A549 (cell line): ENCODE data around the gene LDLRAD4.

Experiments
- EP300 ChIP-seq, 2 experiments: fragments of >200 bp; sonication (Bioruptor Twin); formaldehyde crosslinking; IDR thresholded peaks; 2 replicates in 1 of 2; 3 replicates in 1 of 2; pipeline ENCODE4 v1.6.1; 2016 to 2017
- JUN ChIP-seq, 2 experiments: fragments of >200 bp; sonication (Bioruptor Twin); formaldehyde crosslinking; IDR thresholded peaks; 2 replicates in 1 of 2; 3 replicates in 1 of 2; pipeline ENCODE4 v1.6.1; 2016 to 2017
- MYC ChIP-seq: IDR thresholded peaks from 2 replicates; pipeline ENCODE4 v1.6.1; 2012; ENCODE audit warnings: mild to moderate bottlenecking, inconsistent platforms, low read length, improper control_type of control experiment, borderline replicate concordance
- RFX5 ChIP-seq: fragments of 450-650 bp; IDR thresholded peaks from 2 replicates; pipeline ENCODE4 v1.7.1; 2014; ENCODE audit warnings: antibody characterized with exemption, mild to moderate bottlenecking, moderate library complexity
- ZFP36 ChIP-seq: fragments of 450-650 bp; IDR thresholded peaks from 2 replicates; pipeline ENCODE4 v1.6.1; 2014; ENCODE audit warnings: borderline replicate concordance; ENCODE audit not compliant: partially characterized antibody
- TF ChIP-seq, protein P1 (sequence below): fragments of 200-600 bp; sonication (generic); IDR thresholded peaks from 2 replicates; pipeline ENCODE4 v1.6.1; 2016; ENCODE audit warnings: antibody characterized with exemption, mild to moderate bottlenecking, moderate library complexity
- TF ChIP-seq, protein P2 (sequence below): IDR thresholded peaks from 2 replicates; pipeline ENCODE4 v1.6.1; 2012
- TF ChIP-seq, protein P3 (sequence below): fragments of >200 bp; sonication (Bioruptor Twin); formaldehyde crosslinking; IDR thresholded peaks from 3 replicates; pipeline ENCODE4 v1.5.1; 2016
- TF ChIP-seq, protein P4 (sequence below): fragments of 450-650 bp; IDR thresholded peaks from 2 replicates; pipeline ENCODE4 v1.6.1; 2014; ENCODE audit warnings: antibody characterized with exemption

DNA sequence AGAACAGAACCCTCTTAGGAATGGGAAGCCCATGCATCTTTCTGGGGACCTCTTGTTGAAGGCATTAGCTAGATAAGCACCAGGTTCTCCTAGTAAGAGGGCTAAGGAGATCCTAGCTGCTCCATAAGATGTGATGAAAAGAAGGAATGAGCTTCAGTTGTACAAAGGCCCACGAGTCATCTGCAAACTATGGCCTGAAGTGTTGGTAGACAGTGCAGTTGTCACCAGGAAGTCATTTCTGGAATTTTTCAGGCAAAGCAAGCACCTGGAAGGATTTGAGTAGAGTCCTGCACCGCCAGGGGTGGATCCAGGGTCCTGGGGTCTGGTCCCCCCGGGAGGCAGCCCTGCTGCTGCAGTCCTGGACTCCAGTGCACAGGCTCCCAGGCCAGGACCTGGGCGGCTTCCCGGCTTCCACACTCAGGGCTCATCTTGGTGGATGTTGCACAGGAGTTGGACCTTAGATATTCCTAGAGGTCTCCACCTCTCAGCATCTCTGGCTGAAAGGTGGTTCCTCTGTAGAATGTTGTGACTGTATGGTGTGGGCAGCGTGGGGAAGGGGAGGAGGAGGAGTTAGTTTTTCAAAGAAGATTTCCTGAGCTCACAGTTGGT lies 85.3 kb downstream of the LDLRAD4 start:
- TF ChIP-seq, protein P1, sequence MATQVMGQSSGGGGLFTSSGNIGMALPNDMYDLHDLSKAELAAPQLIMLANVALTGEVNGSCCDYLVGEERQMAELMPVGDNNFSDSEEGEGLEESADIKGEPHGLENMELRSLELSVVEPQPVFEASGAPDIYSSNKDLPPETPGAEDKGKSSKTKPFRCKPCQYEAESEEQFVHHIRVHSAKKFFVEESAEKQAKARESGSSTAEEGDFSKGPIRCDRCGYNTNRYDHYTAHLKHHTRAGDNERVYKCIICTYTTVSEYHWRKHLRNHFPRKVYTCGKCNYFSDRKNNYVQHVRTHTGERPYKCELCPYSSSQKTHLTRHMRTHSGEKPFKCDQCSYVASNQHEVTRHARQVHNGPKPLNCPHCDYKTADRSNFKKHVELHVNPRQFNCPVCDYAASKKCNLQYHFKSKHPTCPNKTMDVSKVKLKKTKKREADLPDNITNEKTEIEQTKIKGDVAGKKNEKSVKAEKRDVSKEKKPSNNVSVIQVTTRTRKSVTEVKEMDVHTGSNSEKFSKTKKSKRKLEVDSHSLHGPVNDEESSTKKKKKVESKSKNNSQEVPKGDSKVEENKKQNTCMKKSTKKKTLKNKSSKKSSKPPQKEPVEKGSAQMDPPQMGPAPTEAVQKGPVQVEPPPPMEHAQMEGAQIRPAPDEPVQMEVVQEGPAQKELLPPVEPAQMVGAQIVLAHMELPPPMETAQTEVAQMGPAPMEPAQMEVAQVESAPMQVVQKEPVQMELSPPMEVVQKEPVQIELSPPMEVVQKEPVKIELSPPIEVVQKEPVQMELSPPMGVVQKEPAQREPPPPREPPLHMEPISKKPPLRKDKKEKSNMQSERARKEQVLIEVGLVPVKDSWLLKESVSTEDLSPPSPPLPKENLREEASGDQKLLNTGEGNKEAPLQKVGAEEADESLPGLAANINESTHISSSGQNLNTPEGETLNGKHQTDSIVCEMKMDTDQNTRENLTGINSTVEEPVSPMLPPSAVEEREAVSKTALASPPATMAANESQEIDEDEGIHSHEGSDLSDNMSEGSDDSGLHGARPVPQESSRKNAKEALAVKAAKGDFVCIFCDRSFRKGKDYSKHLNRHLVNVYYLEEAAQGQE, result no peak
- TF ChIP-seq, protein P2, sequence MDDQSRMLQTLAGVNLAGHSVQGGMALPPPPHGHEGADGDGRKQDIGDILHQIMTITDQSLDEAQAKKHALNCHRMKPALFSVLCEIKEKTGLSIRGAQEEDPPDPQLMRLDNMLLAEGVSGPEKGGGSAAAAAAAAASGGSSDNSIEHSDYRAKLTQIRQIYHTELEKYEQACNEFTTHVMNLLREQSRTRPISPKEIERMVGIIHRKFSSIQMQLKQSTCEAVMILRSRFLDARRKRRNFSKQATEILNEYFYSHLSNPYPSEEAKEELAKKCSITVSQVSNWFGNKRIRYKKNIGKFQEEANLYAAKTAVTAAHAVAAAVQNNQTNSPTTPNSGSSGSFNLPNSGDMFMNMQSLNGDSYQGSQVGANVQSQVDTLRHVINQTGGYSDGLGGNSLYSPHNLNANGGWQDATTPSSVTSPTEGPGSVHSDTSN, result no peak
- TF ChIP-seq, protein P3, sequence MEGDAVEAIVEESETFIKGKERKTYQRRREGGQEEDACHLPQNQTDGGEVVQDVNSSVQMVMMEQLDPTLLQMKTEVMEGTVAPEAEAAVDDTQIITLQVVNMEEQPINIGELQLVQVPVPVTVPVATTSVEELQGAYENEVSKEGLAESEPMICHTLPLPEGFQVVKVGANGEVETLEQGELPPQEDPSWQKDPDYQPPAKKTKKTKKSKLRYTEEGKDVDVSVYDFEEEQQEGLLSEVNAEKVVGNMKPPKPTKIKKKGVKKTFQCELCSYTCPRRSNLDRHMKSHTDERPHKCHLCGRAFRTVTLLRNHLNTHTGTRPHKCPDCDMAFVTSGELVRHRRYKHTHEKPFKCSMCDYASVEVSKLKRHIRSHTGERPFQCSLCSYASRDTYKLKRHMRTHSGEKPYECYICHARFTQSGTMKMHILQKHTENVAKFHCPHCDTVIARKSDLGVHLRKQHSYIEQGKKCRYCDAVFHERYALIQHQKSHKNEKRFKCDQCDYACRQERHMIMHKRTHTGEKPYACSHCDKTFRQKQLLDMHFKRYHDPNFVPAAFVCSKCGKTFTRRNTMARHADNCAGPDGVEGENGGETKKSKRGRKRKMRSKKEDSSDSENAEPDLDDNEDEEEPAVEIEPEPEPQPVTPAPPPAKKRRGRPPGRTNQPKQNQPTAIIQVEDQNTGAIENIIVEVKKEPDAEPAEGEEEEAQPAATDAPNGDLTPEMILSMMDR, result no peak
- TF ChIP-seq ZFP36 (no peak), JUN (IDR thresholded peaks at IDR 0.05) (no peak), EP300 (IDR thresholded peaks at IDR 0.05) (no peak), RFX5 (no peak), MYC (no peak)
- TF ChIP-seq, protein P4, sequence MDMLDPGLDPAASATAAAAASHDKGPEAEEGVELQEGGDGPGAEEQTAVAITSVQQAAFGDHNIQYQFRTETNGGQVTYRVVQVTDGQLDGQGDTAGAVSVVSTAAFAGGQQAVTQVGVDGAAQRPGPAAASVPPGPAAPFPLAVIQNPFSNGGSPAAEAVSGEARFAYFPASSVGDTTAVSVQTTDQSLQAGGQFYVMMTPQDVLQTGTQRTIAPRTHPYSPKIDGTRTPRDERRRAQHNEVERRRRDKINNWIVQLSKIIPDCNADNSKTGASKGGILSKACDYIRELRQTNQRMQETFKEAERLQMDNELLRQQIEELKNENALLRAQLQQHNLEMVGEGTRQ, result no peak
